Gastroesophageal sphincter (tissue), 4 donors: ENCODE data around the gene SAMD4A. TPM values are rescaled to one million over a fixed set of nuclear protein-coding genes. Genes with fewer than 3 reads are reported as not detected.

Experiments used
- ATAC-seq: fragments of 150-250 bp; one replicate; pipeline ENCODE4 v1.9.1; 2016; ENCODE audit warnings: mild to moderate bottlenecking, moderate library complexity
- H3K27ac ChIP-seq, 4 donors: fragments of 200-600 bp; sonication (generic) in 3 of 4; 1 replicate in 3 of 4; 2 replicates in 1 of 4; pipeline ENCODE4 v1.5.1; 2016 to 2019
- H3K27me3 ChIP-seq: fragments of 200-600 bp; sonication (generic); one replicate; pipeline ENCODE4 v1.5.1; 2019
- H3K36me3 ChIP-seq, 2 donors: fragments of 200-600 bp; sonication (generic); one replicate each; pipeline ENCODE4 v1.5.1; 2019; ENCODE audit warnings: control low read depth in 1 of 2
- H3K4me1 ChIP-seq, 3 donors: fragments of 200-600 bp; sonication (generic); 1 replicate in 2 of 3; 2 replicates in 1 of 3; pipeline ENCODE4 v1.5.1; 2016 to 2019; ENCODE audit warnings: control low read depth in 2 of 3
- H3K4me3 ChIP-seq, 2 donors: fragments of 200-600 bp; sonication (generic); one replicate each; pipeline ENCODE4 v1.5.1; 2019; ENCODE audit warnings: mild to moderate bottlenecking in 1 of 2, moderate library complexity in 1 of 2
- H3K9me3 ChIP-seq, 3 donors: fragments of 200-600 bp; sonication (generic); one replicate each; pipeline ENCODE4 v1.5.1; 2017 to 2019; ENCODE audit warnings: control low read depth in 2 of 3
- EP300 ChIP-seq: sonication (generic); formaldehyde crosslinking; IDR thresholded peaks from one replicate; pipeline ENCODE4 v1.6.1; 2017; ENCODE audit warnings: antibody characterized with exemption, mild to moderate bottlenecking
- POLR2A ChIP-seq, 2 donors: fragments of 450-650 bp; IDR thresholded peaks; one replicate each; pipeline ENCODE4 v1.6.1; 2017; ENCODE audit warnings: antibody characterized with exemption in 2 of 2, mild to moderate bottlenecking in 2 of 2, moderate library complexity in 1 of 2
- POLR2AphosphoS5 ChIP-seq: sonication (generic); formaldehyde crosslinking; IDR thresholded peaks from one replicate; pipeline ENCODE4 v1.6.1; 2017; ENCODE audit warnings: antibody characterized with exemption
- WGBS, 2 donors: methylation state at CpG; one replicate each; pipeline ENCODE4 v1.1.5; 2018; ENCODE audit warnings: low coverage in 1 of 2; 5-methylcytosine and 5-hydroxymethylcytosine counted together
- total RNA-seq, 4 donors: library from RNA; depleted of rRNA; stranded (reverse); fragments of >200 nt; gene quantifications; one replicate each; pipeline ENCODE4 v1.1.0, GENCODE V29; 2016
- TF ChIP-seq, protein P1 (sequence below), 4 experiments: fragments of 200-600 bp in 2 of 4; fragments of 450-650 bp in 2 of 4; sonication (generic) in 1 of 4; IDR thresholded peaks; one replicate each; pipeline ENCODE4 v1.5.1; 2017 to 2019; ENCODE audit warnings: antibody characterized with exemption in 4 of 4, mild to moderate bottlenecking in 2 of 4, moderate library complexity in 2 of 4

The SAMD4A gene, protein sequence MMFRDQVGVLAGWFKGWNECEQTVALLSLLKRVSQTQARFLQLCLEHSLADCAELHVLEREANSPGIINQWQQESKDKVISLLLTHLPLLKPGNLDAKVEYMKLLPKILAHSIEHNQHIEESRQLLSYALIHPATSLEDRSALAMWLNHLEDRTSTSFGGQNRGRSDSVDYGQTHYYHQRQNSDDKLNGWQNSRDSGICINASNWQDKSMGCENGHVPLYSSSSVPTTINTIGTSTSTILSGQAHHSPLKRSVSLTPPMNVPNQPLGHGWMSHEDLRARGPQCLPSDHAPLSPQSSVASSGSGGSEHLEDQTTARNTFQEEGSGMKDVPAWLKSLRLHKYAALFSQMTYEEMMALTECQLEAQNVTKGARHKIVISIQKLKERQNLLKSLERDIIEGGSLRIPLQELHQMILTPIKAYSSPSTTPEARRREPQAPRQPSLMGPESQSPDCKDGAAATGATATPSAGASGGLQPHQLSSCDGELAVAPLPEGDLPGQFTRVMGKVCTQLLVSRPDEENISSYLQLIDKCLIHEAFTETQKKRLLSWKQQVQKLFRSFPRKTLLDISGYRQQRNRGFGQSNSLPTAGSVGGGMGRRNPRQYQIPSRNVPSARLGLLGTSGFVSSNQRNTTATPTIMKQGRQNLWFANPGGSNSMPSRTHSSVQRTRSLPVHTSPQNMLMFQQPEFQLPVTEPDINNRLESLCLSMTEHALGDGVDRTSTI
- 100 to 1,000 TPM in 2 of 4 donors, 10 to 100 TPM in 2; 65.2 to 163 (median 89.7) TPM for total RNA-seq

DNA sequence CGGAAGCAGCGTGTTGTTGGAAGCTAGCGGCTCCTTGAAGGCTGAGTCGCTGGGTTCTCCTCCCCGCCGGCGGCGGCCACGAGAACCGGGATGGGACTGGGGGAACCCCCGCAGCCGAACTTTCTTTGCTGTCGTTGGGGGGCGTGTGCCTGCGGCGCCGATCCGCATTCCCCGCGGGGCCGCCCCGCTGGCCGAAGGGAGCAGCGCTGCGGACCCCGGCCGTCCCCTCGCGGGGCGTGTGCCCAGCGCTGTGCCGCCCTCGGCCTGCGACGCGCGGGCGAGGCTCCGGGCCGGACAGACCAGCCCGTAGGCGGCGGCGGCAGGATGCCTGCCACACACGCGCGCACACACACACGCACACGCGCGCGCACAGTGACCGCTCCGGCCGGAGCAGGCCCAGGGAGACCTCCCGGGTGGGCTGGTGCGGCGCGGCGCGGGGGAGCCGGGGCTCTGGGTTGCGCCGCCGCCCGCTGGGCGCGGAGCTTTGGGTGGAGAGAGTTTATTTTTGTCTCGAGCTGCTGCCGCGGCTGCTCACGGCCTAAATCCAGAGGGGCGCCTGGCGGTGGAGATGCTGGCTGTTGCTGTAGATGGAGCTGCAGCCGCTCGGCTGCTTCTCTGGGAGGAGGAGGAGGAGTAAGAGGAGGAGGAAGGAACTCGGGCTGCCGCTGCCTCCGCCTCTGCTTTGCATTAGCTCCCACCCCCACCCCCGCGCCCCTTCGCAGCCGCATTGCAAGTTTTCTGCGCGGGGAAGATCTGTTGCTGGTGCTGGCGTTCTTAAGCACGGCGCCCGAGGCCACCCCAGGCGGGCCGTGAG is at the start of gene SAMD4A:
SAMD4A (plus strand) TSS at position 719 of the 814 bp plus-strand sequence. CDS start 789 bp downstream, outside the sequence.
- Histone ChIP-seq H3K27ac (peak within 1 kb of the TSS; percentile 91 to 100 (median 96)), H3K36me3 (no peaks in the 10 kb centered on the region), H3K27me3 (no peaks in the 10 kb centered on the region), H3K4me3 (peak within 1 kb of the TSS; percentile 47 to 88), H3K4me1 (peaks cover 0 to 44% (median 18%) of the 10 kb centered on the region in 3 donors), H3K9me3 (no peaks in the 10 kb centered on the region)
- 0% methylated on average over 4 of the region's 91 CpGs; no CpG with 5 or more reads in 1 of the 2 donors for WGBS, 2 donors
- ATAC-seq = peak; percentile 45
- TF ChIP-seq EP300 (no peak), POLR2AphosphoS5 (peak; percentile 44), POLR2A (IDR thresholded peaks at IDR 0.05) (peak; percentile 73 to 79)
- TF ChIP-seq, protein P1, sequence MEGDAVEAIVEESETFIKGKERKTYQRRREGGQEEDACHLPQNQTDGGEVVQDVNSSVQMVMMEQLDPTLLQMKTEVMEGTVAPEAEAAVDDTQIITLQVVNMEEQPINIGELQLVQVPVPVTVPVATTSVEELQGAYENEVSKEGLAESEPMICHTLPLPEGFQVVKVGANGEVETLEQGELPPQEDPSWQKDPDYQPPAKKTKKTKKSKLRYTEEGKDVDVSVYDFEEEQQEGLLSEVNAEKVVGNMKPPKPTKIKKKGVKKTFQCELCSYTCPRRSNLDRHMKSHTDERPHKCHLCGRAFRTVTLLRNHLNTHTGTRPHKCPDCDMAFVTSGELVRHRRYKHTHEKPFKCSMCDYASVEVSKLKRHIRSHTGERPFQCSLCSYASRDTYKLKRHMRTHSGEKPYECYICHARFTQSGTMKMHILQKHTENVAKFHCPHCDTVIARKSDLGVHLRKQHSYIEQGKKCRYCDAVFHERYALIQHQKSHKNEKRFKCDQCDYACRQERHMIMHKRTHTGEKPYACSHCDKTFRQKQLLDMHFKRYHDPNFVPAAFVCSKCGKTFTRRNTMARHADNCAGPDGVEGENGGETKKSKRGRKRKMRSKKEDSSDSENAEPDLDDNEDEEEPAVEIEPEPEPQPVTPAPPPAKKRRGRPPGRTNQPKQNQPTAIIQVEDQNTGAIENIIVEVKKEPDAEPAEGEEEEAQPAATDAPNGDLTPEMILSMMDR (IDR thresholded peaks at IDR 0.05) = peak in 3 of 4 experiments; percentile 56 to 61 (median 56)

DNA sequence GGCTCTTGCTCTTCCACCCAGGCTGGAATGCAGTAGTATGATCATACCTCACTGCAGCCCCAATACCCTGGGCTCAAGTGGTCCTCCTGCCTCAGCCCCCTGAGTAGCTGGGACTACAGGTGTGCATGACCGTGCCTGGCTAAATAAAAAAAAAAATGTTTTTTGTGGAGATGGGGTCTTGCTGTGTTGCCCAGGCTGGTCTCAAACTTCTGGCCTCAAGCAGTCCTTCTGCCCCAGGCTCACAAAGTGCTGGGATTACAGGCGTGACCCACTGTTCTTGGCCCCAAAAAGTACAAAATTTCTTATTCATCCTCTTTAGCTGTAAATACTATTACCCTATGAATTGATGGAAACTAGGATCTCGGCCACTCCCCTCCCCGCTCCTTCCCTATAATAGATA is 42.5 kb upstream of the SAMD4A start:
- no peak for TF ChIP-seq POLR2AphosphoS5
- no peak for TF ChIP-seq EP300
- TF ChIP-seq, protein P1 (IDR thresholded peaks at IDR 0.05) = no peak
- Histone ChIP-seq H3K27me3 (no peaks in the 10 kb centered on the region), H3K36me3 (peaks cover 0 to 44% of the 10 kb centered on the region in 2 donors), H3K27ac (no peak overlapping the region), H3K9me3 (no peaks in the 10 kb centered on the region), H3K4me3 (no peak overlapping the region), H3K4me1 (no peaks in the 10 kb centered on the region)
- WGBS, 2 donors = 93 to 96% methylated on average over 3 to 4 of the region's 4 CpGs
- ATAC-seq = no peak

DNA sequence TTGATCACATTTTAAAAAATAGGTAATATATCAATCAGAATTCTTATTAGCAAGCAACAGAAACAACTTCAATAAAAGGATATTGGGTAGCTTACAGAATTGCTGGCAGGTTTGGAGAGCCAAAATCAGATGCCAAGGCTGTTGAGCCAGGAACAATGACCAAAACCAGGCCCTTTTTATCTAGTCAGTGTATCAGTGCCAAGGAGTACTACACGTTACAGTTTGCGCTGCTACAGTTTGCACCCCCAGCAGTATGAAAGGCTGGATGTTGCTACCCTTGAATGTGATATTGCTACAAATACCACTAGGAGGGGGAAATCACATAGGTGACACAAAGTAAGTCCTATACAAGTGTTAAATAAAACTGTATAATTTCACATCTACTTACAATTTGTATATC is 38.0 kb upstream of the SAMD4A start:
- peaks cover 0 to 40% of the 10 kb centered on the region in 2 donors for H3K36me3 ChIP-seq
- TF ChIP-seq POLR2A (IDR thresholded peaks at IDR 0.05) (no peak), POLR2AphosphoS5 (no peak), EP300 (no peak)
- TF ChIP-seq, protein P1 (IDR thresholded peaks at IDR 0.05) = no peak
- H3K27ac ChIP-seq = no peak overlapping the region
- WGBS, 2 donors = 66 to 79% methylated on average over 2 of the region's 2 CpGs
- H3K4me1 ChIP-seq = no peaks in the 10 kb centered on the region
- no peaks in the 10 kb centered on the region for H3K27me3 ChIP-seq
- no peak overlapping the region for H3K4me3 ChIP-seq
- ATAC-seq = no peak
- no peaks in the 10 kb centered on the region for H3K9me3 ChIP-seq

DNA sequence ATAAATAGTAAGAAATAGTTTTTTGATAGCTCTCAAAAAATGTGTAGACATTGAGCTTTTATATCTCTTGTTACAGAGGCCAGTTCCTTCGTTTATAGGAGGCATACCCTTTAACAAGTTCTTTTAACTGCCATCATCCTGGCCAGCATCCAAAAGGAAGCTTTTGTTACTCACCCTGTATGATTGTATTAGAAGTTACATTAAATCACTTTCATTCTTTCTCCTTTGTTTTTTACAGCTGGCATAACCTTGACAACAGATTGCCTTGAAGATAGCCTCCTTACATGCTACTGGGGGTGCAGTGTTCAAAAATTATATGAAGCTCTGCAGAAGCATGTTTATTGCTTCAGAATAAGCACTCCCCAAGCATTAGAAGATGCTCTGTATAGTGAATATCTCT is 37.1 kb upstream of the SAMD4A start:
- Histone ChIP-seq H3K9me3 (no peaks in the 10 kb centered on the region), H3K36me3 (peaks cover 0 to 39% of the 10 kb centered on the region in 2 donors), H3K4me1 (no peaks in the 10 kb centered on the region), H3K4me3 (no peak overlapping the region), H3K27ac (no peak overlapping the region), H3K27me3 (no peaks in the 10 kb centered on the region)
- no peak for TF ChIP-seq EP300
- no peak for TF ChIP-seq POLR2AphosphoS5
- TF ChIP-seq, protein P1 (IDR thresholded peaks at IDR 0.05) = no peak
- no peak for TF ChIP-seq POLR2A (IDR thresholded peaks at IDR 0.05)
- WGBS, 2 donors = 12 to 52% methylated on average over 1 of the region's 1 CpG
- no peak for ATAC-seq
